Transverse colon (tissue), 4 donors: ENCODE results near the gene MSI2. TPM values are rescaled to one million over a fixed set of nuclear protein-coding genes. Genes with fewer than 3 reads are reported as not detected.

Experiments used
- DNase-seq: peaks from one replicate; pipeline ENCODE4 v3.0.0-alpha.2; 2019
- H3K27ac ChIP-seq, 4 donors: fragments of 200-600 bp; sonication (generic); 2 replicates each; pipeline ENCODE4 v1.5.1; 2016 to 2018; ENCODE audit warnings: inconsistent platforms in 4 of 4
- H3K27me3 ChIP-seq: fragments of 200-600 bp; sonication (generic); 2 replicates; pipeline ENCODE4 v1.5.1; 2017; ENCODE audit warnings: inconsistent platforms
- H3K36me3 ChIP-seq, 4 donors: fragments of 200-600 bp; sonication (generic); 2 replicates each; pipeline ENCODE4 v1.5.1; 2017 to 2019; ENCODE audit warnings: inconsistent platforms in 4 of 4
- H3K4me1 ChIP-seq, 4 donors: fragments of 200-600 bp; sonication (generic); 2 replicates each; pipeline ENCODE4 v1.5.1; 2017 to 2020; ENCODE audit warnings: inconsistent platforms in 4 of 4
- H3K4me3 ChIP-seq, 4 donors: fragments of 200-600 bp; sonication (generic); 1 replicate in 1 of 4; 2 replicates in 3 of 4; pipeline versions ENCODE4 v1.5.1 to v1.6.1; 2017 to 2019; ENCODE audit warnings: inconsistent platforms in 4 of 4
- H3K9me3 ChIP-seq, 2 donors: fragments of 200-600 bp; sonication (generic); 2 replicates each; pipeline ENCODE4 v1.5.1; 2017 to 2019; ENCODE audit warnings: inconsistent platforms in 2 of 2
- CTCF ChIP-seq, 5 experiments: fragments of 200-600 bp in 3 of 5; fragments of 450-650 bp in 2 of 5; sonication (generic) in 3 of 5; IDR thresholded peaks; 1 replicate in 2 of 5; 2 replicates in 3 of 5; pipeline ENCODE4 v1.5.1; 2016 to 2017; ENCODE audit warnings: antibody characterized with exemption in 5 of 5, inconsistent platforms in 3 of 5, mild to moderate bottlenecking in 2 of 5, moderate library complexity in 1 of 5
- EP300 ChIP-seq: sonication (generic); formaldehyde crosslinking; IDR thresholded peaks from one replicate; pipeline ENCODE4 v1.6.1; 2017; ENCODE audit warnings: antibody characterized with exemption, low read depth
- POLR2A ChIP-seq: fragments of 450-650 bp; IDR thresholded peaks from one replicate; pipeline ENCODE4 v1.6.1; 2016; ENCODE audit warnings: antibody characterized with exemption, mild to moderate bottlenecking, moderate library complexity
- POLR2AphosphoS5 ChIP-seq, 3 donors: sonication (generic); formaldehyde crosslinking; IDR thresholded peaks; one replicate each; pipeline ENCODE4 v1.6.1; 2016; ENCODE audit warnings: antibody characterized with exemption in 3 of 3
- WGBS, 2 donors: methylation state at CpG; one replicate each; pipeline ENCODE4 v1.1.5; 2018; ENCODE audit warnings: low coverage in 1 of 2; 5-methylcytosine and 5-hydroxymethylcytosine counted together
- in situ Hi-C, 4 donors: fragments of 200-750 bp; cut with MboI; loops; one replicate each; pipeline versions ENCODE4 v1.15.0 to v1.15.1; 2017; ENCODE audit warnings: low sequenced_read_pairs in 3 of 4, low pct_ligation_motif_present in 1 of 4, low pct_unique_long_range_greater_than_20kb in 1 of 4
- intact Hi-C: fragments of 100-400 bp; cut with DNase I; formaldehyde crosslinking; loops from one replicate; pipeline ENCODE4 v1.15.1; 2023; ENCODE audit warnings: low total_unique reads
- total RNA-seq, 4 donors: library from RNA; depleted of rRNA; stranded (reverse); fragments of >200 nt; gene quantifications; one replicate each; pipeline ENCODE4 v1.1.0, GENCODE V29; 2016

The MSI2 gene
- total RNA-seq, 4 donors from 2014 or later, result 20.6 to 36.0 (median 29.3) TPM

DNA sequence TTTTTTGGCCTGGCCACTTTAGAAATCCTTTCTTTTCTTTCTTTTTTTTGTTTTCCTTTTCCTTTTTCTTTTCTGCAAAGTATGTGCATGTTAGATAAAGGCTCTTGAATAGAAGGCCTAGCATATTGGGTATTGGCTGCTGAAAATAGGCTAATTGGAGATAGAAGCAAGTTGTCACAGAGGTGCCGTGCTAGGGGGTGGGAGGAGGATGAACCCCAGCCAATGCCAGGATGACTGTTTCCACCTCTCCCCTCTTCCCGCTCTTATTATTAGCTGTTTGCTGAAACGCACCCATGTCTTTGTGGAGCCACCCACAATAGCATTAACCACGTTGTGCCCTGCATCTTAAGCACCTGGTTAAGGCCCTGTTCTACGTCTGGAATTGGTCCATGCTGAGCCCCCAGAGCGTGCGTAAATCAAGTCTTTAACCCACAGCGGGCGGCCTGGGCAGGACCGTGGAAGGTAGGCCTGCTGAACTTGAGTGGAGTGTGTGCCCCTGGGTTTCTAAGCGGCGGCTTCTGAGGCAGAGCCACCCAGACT, 123.6 kb downstream of the MSI2 start:
- TF ChIP-seq CTCF (IDR thresholded peaks at IDR 0.05) (no peak), EP300 (no peak), POLR2AphosphoS5 (IDR thresholded peaks at IDR 0.05) (no peak), POLR2A (no peak)
- Histone ChIP-seq H3K4me3 (no peak overlapping the region), H3K36me3 (no peaks in the 10 kb centered on the region), H3K27me3 (no peaks in the 10 kb centered on the region), H3K9me3 (no peaks in the 10 kb centered on the region), H3K27ac (no peak overlapping the region), H3K4me1 (peaks cover 0 to 8% (median 0%) of the 10 kb centered on the region in 4 donors)
- intact Hi-C loops, result no loop called here
- 90 to 100% methylated on average over 1 to 11 of the region's 12 CpGs for WGBS, 2 donors
- in situ Hi-C loops, result no loop called here
- DNase-seq, result no peak

DNA sequence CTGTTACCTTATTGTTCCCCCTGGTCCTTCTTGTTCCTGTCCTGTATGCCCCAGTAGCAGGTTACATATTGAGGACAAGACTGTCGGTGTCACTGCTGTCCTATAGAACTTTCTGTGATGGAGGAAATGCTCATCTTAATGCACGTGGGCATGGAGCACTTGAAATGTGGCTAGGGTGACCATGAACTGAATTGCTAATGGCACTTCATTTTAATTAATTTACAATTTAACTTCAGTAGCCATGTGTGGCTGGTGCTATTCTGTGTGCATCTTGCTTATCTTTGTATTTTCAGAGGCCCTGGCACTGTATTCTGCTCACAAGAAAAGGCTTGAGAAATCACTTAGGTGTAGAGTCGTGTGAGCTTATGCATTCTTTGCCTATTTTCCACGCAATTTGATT, 125.2 kb downstream of the MSI2 start:
- H3K4me1 ChIP-seq, result peaks cover 0 to 8% (median 0%) of the 10 kb centered on the region in 4 donors
- no peaks in the 10 kb centered on the region for H3K9me3 ChIP-seq
- no peak for DNase-seq
- no peaks in the 10 kb centered on the region for H3K27me3 ChIP-seq
- WGBS, 2 donors, result 94 to 100% methylated on average over 2 to 4 of the region's 4 CpGs
- H3K27ac ChIP-seq, result no peak overlapping the region
- intact Hi-C loops (no loop called here), in situ Hi-C loops (no loop called here)
- TF ChIP-seq EP300 (no peak), POLR2A (no peak), POLR2AphosphoS5 (IDR thresholded peaks at IDR 0.05) (no peak)
- no peak overlapping the region for H3K4me3 ChIP-seq
- no peaks in the 10 kb centered on the region for H3K36me3 ChIP-seq

DNA sequence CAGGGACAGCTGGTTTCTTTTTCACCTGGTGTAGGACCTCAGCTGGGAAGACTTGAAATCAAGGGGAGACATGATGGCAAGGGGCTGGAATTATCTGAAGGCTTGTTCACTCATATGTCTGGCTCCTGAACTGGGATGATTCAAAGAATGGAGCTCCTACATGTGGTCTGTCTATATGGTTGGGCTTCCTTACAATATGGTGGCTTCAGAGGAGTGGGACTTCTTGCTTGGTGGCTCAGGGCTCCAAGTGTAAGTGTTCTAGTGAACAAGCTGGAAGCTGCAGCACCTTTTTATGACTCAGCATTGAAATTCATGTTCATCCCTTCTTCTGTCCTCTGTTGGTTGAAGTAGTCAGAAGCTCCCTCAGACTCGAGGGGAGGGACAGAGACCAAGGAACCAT, 127.9 kb downstream of the MSI2 start:
- peaks cover 0 to 4% (median 0%) of the 10 kb centered on the region in 4 donors for H3K4me1 ChIP-seq
- in situ Hi-C loops (no loop called here), intact Hi-C loops (no loop called here)
- no peak overlapping the region for H3K4me3 ChIP-seq
- H3K36me3 ChIP-seq, result no peaks in the 10 kb centered on the region
- DNase-seq, result no peak
- H3K9me3 ChIP-seq, result peaks cover 5 to 7% of the 10 kb centered on the region in 2 donors
- WGBS, 2 donors, result 100% methylated on average over 1 of the region's 1 CpG; no CpG with 5 or more reads in 1 of the 2 donors
- H3K27me3 ChIP-seq, result no peaks in the 10 kb centered on the region
- H3K27ac ChIP-seq, result no peak overlapping the region
- TF ChIP-seq EP300 (no peak), POLR2AphosphoS5 (IDR thresholded peaks at IDR 0.05) (no peak), CTCF (IDR thresholded peaks at IDR 0.05) (no peak), POLR2A (no peak)

- Histone ChIP-seq H3K36me3 (no peaks in the 10 kb centered on the region), H3K9me3 (peaks cover 5 to 7% of the 10 kb centered on the region in 2 donors), H3K27ac (no peak overlapping the region), H3K4me3 (no peak overlapping the region), H3K27me3 (no peaks in the 10 kb centered on the region), H3K4me1 (no peaks in the 10 kb centered on the region)
- no peak for DNase-seq
- TF ChIP-seq POLR2AphosphoS5 (IDR thresholded peaks at IDR 0.05) (no peak), POLR2A (no peak), EP300 (no peak), CTCF (IDR thresholded peaks at IDR 0.05) (no peak)
- in situ Hi-C loops (no loop called here), intact Hi-C loops (no loop called here)
- 94 to 100% methylated on average over 1 to 4 of the region's 4 CpGs for WGBS, 2 donors
Observed at GRCh38 chr17:57385975-57386374, 129.7 kb downstream of the MSI2 start.

DNA sequence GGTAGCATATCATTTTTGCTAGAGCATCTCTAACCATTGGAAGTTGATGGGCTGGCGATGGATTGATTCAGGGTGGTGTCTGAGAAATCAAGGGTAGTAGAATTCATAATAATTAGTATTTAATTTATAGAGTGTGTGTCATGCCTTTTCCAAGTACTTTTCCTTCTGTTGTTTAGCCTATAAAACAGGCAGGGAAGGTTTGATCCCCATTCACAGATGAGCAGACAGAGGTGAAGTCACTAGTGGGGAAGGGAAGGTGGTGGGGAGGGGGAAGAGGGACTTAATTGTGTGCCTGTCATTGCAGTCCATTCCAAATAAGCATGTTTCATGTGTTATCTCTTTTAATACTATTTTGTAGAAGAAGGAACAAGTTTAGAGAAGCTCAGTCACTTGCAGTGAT, 131.3 kb downstream of the MSI2 start:
- WGBS, 2 donors, result 100% methylated on average over 1 of the region's 1 CpG; no CpG with 5 or more reads in 1 of the 2 donors
- no peak overlapping the region for H3K4me3 ChIP-seq
- intact Hi-C loops, result no loop called here
- in situ Hi-C loops, result no loop called here
- no peaks in the 10 kb centered on the region for H3K36me3 ChIP-seq
- no peak overlapping the region for H3K27ac ChIP-seq
- H3K9me3 ChIP-seq, result peaks cover 5 to 7% of the 10 kb centered on the region in 2 donors
- H3K27me3 ChIP-seq, result no peaks in the 10 kb centered on the region
- no peak for DNase-seq
- H3K4me1 ChIP-seq, result no peaks in the 10 kb centered on the region
- TF ChIP-seq POLR2A, result no peak
